Liver (tissue), 9 donors: ENCODE results near the gene CLUH. TPM values are rescaled to one million over a fixed set of nuclear protein-coding genes. Genes with fewer than 3 reads are reported as not detected.

Experiments
- DNase-seq: peaks from one replicate; pipeline ENCODE4 v3.0.0-alpha.2; 2017; ENCODE audit warnings: low spot score
- H3K27ac ChIP-seq, 2 donors: one replicate each; pipeline ENCODE4 v1.7.0; 2013; ENCODE audit warnings: inconsistent platforms in 2 of 2, low read length in 2 of 2, control low read depth in 1 of 2, low read depth in 1 of 2, mild to moderate bottlenecking in 1 of 2
- H3K27me3 ChIP-seq, 4 donors: one replicate each; pipeline versions ENCODE4 v1.6.1 to v1.7.0; 2013; ENCODE audit warnings: low read length in 3 of 4, inconsistent platforms in 1 of 4, mild to moderate bottlenecking in 1 of 4, moderate library complexity in 1 of 4; ENCODE audit not compliant: control insufficient read depth in 4 of 4, insufficient read depth in 4 of 4
- H3K36me3 ChIP-seq, 4 donors: one replicate each; pipeline versions ENCODE4 v1.6.1 to v1.7.0; 2013; ENCODE audit warnings: low read length in 3 of 4, mild to moderate bottlenecking in 3 of 4, low read depth in 1 of 4, moderate library complexity in 1 of 4; ENCODE audit not compliant: control insufficient read depth in 4 of 4, insufficient read depth in 3 of 4
- H3K4me1 ChIP-seq, 4 donors: one replicate each; pipeline versions ENCODE4 v1.6.1 to v1.7.0; 2013; ENCODE audit warnings: low read length in 3 of 4, mild to moderate bottlenecking in 3 of 4, moderate library complexity in 1 of 4; ENCODE audit not compliant: control insufficient read depth in 4 of 4, insufficient read depth in 4 of 4
- H3K4me3 ChIP-seq, 3 donors: one replicate each; pipeline versions ENCODE4 v1.6.1 to v1.7.0; 2013; ENCODE audit warnings: low read length in 3 of 3, control low read depth in 1 of 3, low read depth in 1 of 3, mild to moderate bottlenecking in 1 of 3
- H3K9ac ChIP-seq, 2 donors: one replicate each; pipeline ENCODE4 v1.7.0; 2013; ENCODE audit warnings: low read length in 2 of 2, mild to moderate bottlenecking in 2 of 2, moderate library complexity in 2 of 2, control low read depth in 1 of 2, low read depth in 1 of 2
- H3K9me3 ChIP-seq, 4 donors: one replicate each; pipeline versions ENCODE4 v1.6.1 to v1.7.0; 2013; ENCODE audit warnings: low read length in 3 of 4; ENCODE audit not compliant: control insufficient read depth in 4 of 4
- ATF3 ChIP-seq: IDR thresholded peaks from 2 replicates; pipeline ENCODE4 v1.6.1; 2016; ENCODE audit warnings: antibody characterized with exemption
- EGR1 ChIP-seq, 2 donors: IDR thresholded peaks; 2 replicates each; pipeline ENCODE4 v1.6.1; 2016 to 2018; ENCODE audit warnings: antibody characterized with exemption in 2 of 2, low read depth in 2 of 2
- FOXA1 ChIP-seq: IDR thresholded peaks from 2 replicates; pipeline ENCODE4 v1.6.1; 2016; ENCODE audit warnings: antibody characterized with exemption
- FOXA2 ChIP-seq: IDR thresholded peaks from 2 replicates; pipeline ENCODE4 v1.6.1; 2016; ENCODE audit warnings: antibody characterized with exemption
- GABPA ChIP-seq, 2 donors: IDR thresholded peaks in 1 of 2; conservative IDR thresholded peaks in 1 of 2; 2 replicates each; pipeline ENCODE4 v1.6.1; 2016; ENCODE audit warnings: antibody characterized with exemption in 2 of 2, mild to moderate bottlenecking in 1 of 2, moderate library complexity in 1 of 2
- HNF4A ChIP-seq, 2 donors: conservative IDR thresholded peaks; 2 replicates each; pipeline ENCODE4 v1.6.1; 2016; ENCODE audit warnings: antibody characterized with exemption in 2 of 2, mild to moderate bottlenecking in 2 of 2
- JUND ChIP-seq, 2 donors: IDR thresholded peaks; 2 replicates each; pipeline ENCODE4 v1.6.1; 2016; ENCODE audit warnings: antibody characterized with exemption in 2 of 2
- MAX ChIP-seq: IDR thresholded peaks from 2 replicates; pipeline ENCODE4 v1.6.1; 2016; ENCODE audit warnings: antibody characterized with exemption
- NR2F2 ChIP-seq: IDR thresholded peaks from 2 replicates; pipeline ENCODE4 v1.6.1; 2016; ENCODE audit warnings: antibody characterized with exemption
- RAD21 ChIP-seq, 2 donors: IDR thresholded peaks; 2 replicates each; pipeline ENCODE4 v1.6.1; 2016; ENCODE audit warnings: antibody characterized with exemption in 2 of 2, mild to moderate bottlenecking in 2 of 2
- REST ChIP-seq: IDR thresholded peaks from 2 replicates; pipeline ENCODE4 v1.6.1; 2016; ENCODE audit warnings: antibody characterized with exemption, mild to moderate bottlenecking
- RXRA ChIP-seq, 2 donors: IDR thresholded peaks; 2 replicates each; pipeline ENCODE4 v1.6.1; 2017 to 2018; ENCODE audit warnings: antibody characterized with exemption in 2 of 2, mild to moderate bottlenecking in 1 of 2
- SP1 ChIP-seq: IDR thresholded peaks from 2 replicates; pipeline ENCODE4 v1.6.1; 2018; ENCODE audit warnings: antibody characterized with exemption, mild to moderate bottlenecking
- TAF1 ChIP-seq: conservative IDR thresholded peaks from 2 replicates; pipeline ENCODE4 v1.6.1; 2016; ENCODE audit warnings: antibody characterized with exemption, mild to moderate bottlenecking
- YY1 ChIP-seq: IDR thresholded peaks from 2 replicates; pipeline ENCODE4 v1.6.1; 2016; ENCODE audit warnings: antibody characterized with exemption, mild to moderate bottlenecking
- ZBTB33 ChIP-seq: IDR thresholded peaks from 2 replicates; pipeline ENCODE4 v1.6.1; 2016; ENCODE audit warnings: antibody characterized with exemption
- WGBS: extraction: QIAGEN DNeasy Blood & Tissue Kit; methylation state at CpG from one replicate; pipeline ENCODE4 v1.1.7; 2013; 5-methylcytosine and 5-hydroxymethylcytosine counted together
- polyA plus RNA-seq, 2 donors: library from polyadenylated mRNA; stranded (reverse) in 1 of 2; unstranded in 1 of 2; fragments of 200-250 nt in 1 of 2; fragments of >200 nt in 1 of 2; fragmentation: Nextera tagmentation in 1 of 2; extraction: Ambion mirVana in 1 of 2; gene quantifications; one replicate each; pipeline versions ENCODE4 v1.2.1 to v1.2.3, GENCODE V29; 2013 to 2015
- total RNA-seq, 2 donors: library from RNA; depleted of rRNA; stranded (reverse); fragments of >200 nt; gene quantifications; one replicate each; pipeline ENCODE4 v1.2.3, GENCODE V29; 2014
- TF ChIP-seq, protein P1 (sequence below): fragments of 150-350 bp; IDR thresholded peaks from 2 replicates; pipeline ENCODE4 v1.5.1; 2017; ENCODE audit warnings: improper control_type of control experiment, low read depth, low read length; ENCODE audit not compliant: missing input control
- donor health status: healthy.
- donor health status: healthy.
- donor health status: healthy.
- donor health status: healthy.
- donor health status: healthy.

CLUH gene
- total and polyA plus RNA-seq, 4 donors: 40.2 to 224 (median 102) TPM

DNA sequence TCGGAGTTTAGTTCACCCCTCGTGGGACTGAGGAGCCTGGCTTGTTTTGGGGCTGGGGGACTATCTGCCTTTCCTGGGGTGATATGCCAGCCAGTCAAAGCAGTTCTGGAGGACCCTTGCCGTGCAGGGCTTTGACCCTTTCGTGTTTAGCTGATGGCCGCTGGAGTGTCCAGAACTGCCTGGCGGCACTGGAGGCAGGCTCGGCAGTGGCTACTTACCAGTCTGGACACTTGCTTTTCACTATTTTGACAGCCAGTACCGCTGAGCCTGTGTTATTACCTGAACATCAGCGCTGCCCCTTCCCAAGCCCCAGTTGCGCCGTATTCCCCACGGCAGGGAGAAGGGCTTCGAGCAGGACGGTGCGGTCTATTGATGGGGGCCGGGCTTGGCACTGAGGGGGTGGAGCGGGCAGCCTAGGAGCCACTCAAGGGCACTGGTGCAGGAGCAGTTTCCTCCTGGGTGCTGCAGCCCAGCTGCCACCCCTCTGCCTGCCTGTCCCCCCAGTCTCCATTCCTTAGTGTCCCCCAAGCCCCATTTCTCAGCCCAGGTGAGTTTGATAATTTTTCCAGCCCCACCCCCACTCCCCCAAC, 19.3 kb upstream of the CLUH start:
- H3K9me3 ChIP-seq: no peaks in the 10 kb centered on the region
- H3K4me3 ChIP-seq: no peak overlapping the region
- no peak overlapping the region for H3K9ac ChIP-seq
- no peak overlapping the region for H3K27ac ChIP-seq
- H3K36me3 ChIP-seq: no peaks in the 10 kb centered on the region
- TF ChIP-seq EGR1 (IDR thresholded peaks at IDR 0.05; ENCODE audit: low read depth in 2 of 2) (no peak), JUND (IDR thresholded peaks at IDR 0.05) (no peak), YY1 (no peak), MAX (no peak), REST (no peak), RAD21 (IDR thresholded peaks at IDR 0.05) (no peak), GABPA (IDR thresholded peaks at IDR 0.05 in 1 of 2, conservative IDR thresholded peaks at IDR 0.05 in 1 of 2) (no peak), RXRA (IDR thresholded peaks at IDR 0.05) (no peak), FOXA2 (no peak), SP1 (no peak), TAF1 (no peak), NR2F2 (no peak), HNF4A (conservative IDR thresholded peaks at IDR 0.05) (no peak), ATF3 (no peak), FOXA1 (no peak), ZBTB33 (no peak)
- TF ChIP-seq, protein P1, sequence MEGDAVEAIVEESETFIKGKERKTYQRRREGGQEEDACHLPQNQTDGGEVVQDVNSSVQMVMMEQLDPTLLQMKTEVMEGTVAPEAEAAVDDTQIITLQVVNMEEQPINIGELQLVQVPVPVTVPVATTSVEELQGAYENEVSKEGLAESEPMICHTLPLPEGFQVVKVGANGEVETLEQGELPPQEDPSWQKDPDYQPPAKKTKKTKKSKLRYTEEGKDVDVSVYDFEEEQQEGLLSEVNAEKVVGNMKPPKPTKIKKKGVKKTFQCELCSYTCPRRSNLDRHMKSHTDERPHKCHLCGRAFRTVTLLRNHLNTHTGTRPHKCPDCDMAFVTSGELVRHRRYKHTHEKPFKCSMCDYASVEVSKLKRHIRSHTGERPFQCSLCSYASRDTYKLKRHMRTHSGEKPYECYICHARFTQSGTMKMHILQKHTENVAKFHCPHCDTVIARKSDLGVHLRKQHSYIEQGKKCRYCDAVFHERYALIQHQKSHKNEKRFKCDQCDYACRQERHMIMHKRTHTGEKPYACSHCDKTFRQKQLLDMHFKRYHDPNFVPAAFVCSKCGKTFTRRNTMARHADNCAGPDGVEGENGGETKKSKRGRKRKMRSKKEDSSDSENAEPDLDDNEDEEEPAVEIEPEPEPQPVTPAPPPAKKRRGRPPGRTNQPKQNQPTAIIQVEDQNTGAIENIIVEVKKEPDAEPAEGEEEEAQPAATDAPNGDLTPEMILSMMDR: no peak
- no peak for DNase-seq
- peaks cover 0 to 5% (median 0%) of the 10 kb centered on the region in 4 donors for H3K27me3 ChIP-seq
- WGBS: 83% methylated on average over 17 of the region's 17 CpGs
- no peaks in the 10 kb centered on the region for H3K4me1 ChIP-seq
